NCI-H2107 treated with DMSO at 0.1 percent for 48 hours (cell line): ENCODE results near the gene MFAP3L.
"Not testable (repeated sequence)": the region's sequence is repeated elsewhere in the genome, so short reads cannot be mapped to it uniquely, and the experiment has no call there.

Experiments
- DNase-seq: peaks from one replicate; lab custom pipeline; 2025; ENCODE audit not compliant: unreplicated experiment; lab: John Stamatoyannopoulos, UW

MFAP3L gene

GRCh38 chr4:170026253-170027021 lies at the start of gene MFAP3L:
Gene MFAP3L (minus strand): TSS chr4:170026395. CDS start chr4:170005877, 20,518 bp downstream.
- peak; percentile 26 for DNase-seq

DNA sequence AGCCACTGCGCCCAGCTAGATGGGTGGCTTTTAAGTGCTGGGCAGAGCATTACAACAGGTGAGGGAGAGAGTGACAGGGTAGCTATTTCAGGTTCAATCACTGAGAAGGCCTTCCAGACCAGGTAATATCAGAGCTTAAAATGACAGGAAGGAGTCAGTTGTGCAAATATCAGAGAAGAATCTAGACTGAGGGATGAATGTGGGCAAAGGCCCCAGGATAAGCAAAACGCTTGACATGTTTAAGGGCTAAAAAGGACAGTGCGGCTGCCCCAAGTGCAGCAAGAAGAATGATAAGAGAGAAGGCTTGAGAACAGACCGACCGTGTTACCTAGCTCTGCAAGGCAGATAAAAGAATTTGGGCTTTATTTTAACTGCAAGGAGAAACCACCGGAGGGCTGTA lies 45.0 kb upstream of the MFAP3L start:
- no peak for DNase-seq

- no peak for DNase-seq
Observed at GRCh38 chr4:170068438-170069128, 42.4 kb upstream of the MFAP3L start.

DNA sequence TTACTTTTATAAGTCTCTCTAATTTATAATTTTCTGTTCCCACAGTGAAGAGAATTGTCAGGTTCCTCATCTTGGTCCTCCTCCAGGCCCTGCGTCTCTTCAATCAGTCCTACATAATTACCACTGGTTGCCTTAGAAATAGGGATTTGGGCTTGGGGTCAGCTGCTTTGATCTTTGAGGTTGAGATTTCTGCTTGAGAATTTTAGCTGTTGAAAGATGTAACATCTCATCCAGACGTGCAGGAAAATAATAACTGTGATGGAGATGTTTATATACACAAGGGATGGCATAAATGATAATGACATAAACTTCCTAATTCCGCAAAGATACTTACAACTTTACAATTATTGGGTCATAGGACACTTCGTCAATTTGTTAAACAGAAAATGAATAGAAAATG lies 33.2 kb upstream of the MFAP3L start:
- DNase-seq: no peak

- DNase-seq: no peak
Observed at GRCh38 chr4:170058826-170059225, 32.6 kb upstream of the MFAP3L start.

DNA sequence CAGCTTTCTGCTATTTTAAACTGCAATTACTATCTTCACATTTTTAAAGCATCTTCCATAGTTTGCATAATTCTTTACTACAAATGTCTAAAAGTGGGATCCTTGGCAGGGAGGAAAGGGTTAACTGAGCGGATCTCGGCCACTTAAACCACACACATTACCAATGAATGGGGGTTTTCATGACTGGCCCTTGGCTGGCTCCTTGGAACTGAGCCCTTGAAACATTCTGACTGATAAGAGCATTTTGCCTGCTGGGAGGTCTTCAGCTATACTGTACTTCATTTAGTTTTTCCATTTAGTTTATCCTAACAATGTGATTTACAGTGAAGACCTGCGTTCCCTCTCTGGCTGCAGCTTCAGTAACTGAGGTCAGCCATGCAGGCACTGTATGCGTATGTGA lies 31.7 kb upstream of the MFAP3L start:
- DNase-seq: no peak

DNA sequence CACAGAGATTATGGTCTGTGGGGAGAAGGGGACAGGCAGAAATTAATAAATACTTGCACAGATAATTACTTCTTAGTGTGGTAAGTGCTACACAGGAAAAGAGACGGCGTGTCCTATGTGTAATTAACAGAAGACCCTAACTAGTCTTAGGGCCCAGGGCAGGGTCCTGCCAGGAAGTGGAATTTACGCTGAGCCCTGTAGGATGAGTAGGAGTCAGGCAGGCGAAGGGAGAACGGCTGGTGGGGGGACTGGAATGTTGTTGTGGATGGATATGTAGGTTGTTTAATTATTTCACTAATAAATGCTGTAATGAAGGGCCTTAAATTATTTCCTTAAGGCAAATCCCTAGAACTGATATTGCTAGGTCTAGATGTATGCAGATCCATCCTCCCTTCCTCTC lies 26.7 kb upstream of the MFAP3L start:
- no peak for DNase-seq

- DNase-seq: no peak
Observed at GRCh38 chr4:170051402-170051801, 25.2 kb upstream of the MFAP3L start.

DNA sequence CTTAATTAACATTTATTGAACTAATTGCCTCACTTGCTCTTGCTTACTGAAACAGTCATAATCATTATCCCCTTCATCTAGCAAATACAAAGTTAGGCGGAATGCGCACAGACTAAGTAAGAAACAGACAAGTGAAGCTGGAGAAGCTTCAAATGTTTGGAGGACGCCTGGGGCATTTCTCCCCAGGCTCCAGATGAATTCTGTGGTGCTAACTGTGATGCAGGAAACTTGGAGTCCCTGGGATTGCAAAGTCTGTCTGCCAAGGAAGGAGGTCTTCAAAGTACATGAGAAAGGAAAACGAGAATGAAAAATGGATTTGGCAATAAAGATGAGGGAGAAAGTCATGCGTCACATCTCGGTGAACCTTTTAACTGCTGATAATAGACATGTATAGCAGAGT lies 23.6 kb upstream of the MFAP3L start:
- DNase-seq: no peak

DNA sequence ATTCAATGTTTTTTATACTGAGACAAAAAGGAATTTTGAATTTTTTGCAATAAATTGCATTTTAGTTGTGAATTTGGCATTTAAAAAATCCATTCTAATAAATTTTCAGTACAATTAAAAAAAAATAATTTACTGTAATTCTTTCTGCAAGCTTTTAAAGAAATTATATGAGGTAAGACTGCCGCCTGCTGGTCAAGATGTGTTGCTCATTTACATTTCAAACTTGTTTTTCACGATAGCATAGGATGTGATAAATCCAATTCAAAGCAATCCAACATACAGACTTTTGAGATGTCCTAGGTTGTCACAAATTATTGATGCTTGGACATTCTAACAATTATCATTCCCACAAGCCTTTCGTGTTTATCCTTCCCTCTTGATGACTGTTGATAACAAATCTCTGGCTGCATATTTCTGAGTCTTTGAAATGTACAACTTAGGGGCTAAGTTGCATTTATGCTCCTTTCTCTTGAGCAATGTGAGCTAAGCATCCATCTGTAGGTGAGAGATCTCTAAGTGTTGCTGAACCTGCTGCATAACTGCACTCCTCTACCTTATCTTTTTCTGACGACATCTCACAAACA lies 21.7 kb upstream of the MFAP3L start:
- no peak for DNase-seq

GRCh38 chr4:170046156-170046555 lies 20.0 kb upstream of the MFAP3L start:
- not testable (repeated sequence) for DNase-seq

- no peak for DNase-seq
Observed at GRCh38 chr4:170040031-170040680, 14.0 kb upstream of the MFAP3L start.

DNA sequence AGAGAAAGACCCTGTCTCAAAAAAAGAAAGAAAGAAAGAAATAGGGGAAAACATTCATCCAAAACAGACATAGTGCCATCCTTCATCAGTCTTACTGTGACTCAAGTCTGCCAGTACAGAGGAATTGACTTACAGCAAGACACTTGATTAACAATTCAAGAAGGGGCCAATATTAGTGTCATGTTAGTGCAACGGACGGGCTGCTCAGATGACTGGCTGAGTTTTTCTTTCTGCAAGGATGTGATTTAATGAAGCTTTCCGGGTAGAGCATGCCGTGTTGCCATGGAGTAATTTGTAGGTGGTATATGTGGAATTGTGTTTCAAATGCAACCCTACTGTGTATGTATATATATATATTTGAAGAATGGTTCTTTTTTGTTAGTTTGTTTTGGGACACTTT lies 12.6 kb upstream of the MFAP3L start:
- DNase-seq: no peak

GRCh38 chr4:170038232-170038631 lies 12.0 kb upstream of the MFAP3L start:
- no peak for DNase-seq

- no peak for DNase-seq
Observed at GRCh38 chr4:170037481-170037880, 11.3 kb upstream of the MFAP3L start.

DNA sequence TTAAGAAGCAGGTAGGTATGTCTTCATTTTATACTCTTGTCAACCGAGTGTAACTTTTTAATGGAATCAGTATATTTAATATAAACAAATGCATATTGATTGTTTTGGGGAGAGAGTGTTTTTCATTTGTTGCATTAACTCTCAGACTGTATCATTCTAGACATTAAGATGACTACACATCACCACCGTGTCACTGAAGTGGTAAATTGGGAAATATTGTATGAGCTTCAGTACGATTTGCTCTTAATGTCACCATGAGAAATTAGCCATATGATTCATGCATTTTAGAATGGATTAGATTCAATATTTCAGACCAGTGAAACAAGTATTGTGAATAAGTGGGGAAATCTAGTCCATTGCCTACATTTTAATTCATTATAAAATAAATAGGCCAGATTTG lies 9.7 kb upstream of the MFAP3L start:
- DNase-seq: no peak

DNA sequence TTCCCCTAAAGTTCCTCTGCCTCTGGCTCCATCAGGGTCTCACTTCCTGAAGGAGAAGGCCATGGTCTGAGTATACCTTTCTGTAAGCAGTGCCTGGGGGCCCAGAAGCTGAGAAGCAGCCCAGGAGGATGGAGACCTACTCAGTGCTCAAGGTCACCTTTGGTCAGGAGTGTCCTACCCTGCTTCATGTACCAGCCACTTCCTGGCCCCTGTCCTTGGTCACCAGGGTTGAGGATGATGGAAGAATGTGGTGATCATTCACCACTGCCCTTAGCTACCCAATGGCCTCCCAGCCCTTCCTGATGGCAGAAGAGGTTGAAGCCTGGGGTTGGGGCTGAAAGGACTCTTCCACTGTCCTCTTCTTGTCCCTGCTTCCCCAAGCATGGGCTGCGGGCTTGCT lies 9.0 kb upstream of the MFAP3L start:
- no peak for DNase-seq

DNA sequence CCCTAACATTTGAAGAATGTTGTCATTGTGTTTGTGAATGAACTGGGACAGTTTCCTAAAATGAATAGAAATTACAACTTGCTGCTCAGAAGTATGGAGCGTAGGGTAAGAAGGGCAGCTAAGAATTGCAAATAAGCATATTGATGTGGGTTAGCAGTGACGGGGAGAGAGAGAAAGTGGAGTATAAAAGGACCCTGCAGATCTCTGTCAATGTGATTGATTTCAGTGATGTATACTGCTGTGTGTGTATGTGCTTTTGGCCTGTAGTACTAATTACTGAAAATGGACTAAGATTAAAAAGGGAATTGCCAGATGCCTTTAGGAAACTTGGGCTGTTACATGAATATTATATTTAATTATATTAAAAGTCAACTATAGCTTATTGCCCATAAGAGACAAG lies 7.8 kb upstream of the MFAP3L start:
- DNase-seq: no peak

- no peak for DNase-seq
Observed at GRCh38 chr4:170030121-170030520, 3.9 kb upstream of the MFAP3L start.

DNA sequence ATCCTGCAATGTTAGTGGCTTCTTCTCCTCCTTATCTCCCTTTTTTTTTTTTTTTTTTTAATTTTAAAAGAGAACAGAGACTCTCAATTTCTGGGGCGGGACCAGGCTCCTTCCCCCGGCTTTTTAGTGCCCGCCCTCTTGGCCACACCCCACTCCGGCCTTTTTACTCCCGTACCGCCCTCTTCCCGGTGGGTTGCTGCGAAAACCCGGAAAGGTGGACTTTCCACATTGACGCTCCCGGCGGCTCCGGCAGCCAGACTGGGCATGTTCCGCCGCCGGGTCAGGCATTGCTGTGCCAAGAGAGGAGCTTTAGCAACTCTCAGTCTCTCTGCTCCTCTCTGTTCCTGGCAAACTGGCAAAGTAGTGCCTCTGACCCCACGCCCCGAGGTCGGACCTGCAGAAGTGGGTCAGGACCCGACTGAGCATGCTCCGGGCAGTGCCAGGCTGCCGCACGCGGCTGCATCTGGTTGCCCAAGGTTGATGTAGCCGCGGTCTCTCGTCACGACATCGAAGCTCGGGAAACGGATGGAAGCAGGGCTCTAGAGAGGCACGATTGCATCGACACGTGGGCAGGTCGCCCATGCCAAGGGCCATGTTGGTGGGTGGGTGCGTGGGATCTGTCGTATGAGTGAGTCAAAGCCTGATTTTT lies 1.1 kb upstream of the MFAP3L start:
- DNase-seq: peak; percentile 37

- DNase-seq: no peak
Observed at GRCh38 chr4:170025523-170026252, 507 bp downstream of the MFAP3L start.
